Measurements from ENCODE around the gene ZDHHC17. TPM values are rescaled to one million over a fixed set of nuclear protein-coding genes. Genes with fewer than 3 reads are reported as not detected.

Gene ZDHHC17
- total and polyA plus RNA-seq, 11 donors = 9.4 to 29.6 (median 18.0) TPM

DNA sequence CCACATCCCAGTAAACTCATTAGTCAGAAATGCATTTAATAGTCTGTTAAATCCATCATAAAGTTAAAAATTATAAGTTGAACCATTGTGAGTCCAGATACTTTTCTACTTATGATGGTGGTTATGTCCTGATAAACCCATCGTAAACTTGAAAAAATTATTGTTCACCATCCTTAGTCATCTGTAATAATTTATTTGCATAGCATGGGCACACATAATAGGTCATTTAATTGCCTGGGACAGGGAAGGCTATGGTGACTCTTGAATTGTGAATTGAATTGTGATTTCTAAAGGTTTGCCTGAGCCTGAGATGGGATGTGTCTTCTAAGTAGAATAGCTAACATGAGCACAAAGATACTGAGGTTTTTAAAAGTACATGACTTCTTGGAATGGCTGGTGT is 21.5 kb downstream of the ZDHHC17 start:
- 87 to 98% (median 94%) methylated on average over 1 of the region's 1 CpG for WGBS, 4 donors
- Histone ChIP-seq H3K36me3 (no peaks in the 10 kb centered on the region), H3K4me3 (no peak overlapping the region), H3K27ac (peak overlapping the region in 2 of 12 donors; percentile 49 to 58), H3K27me3 (no peaks in the 10 kb centered on the region), H3K4me1 (peaks cover 0 to 68% (median 46%) of the 10 kb centered on the region in 12 donors), H3K9me3 (peaks cover 0 to 10% (median 0%) of the 10 kb centered on the region in 12 donors)
- DNase-seq = no peak
- TF ChIP-seq POLR2A (IDR thresholded peaks at IDR 0.05) = no peak
- TF ChIP-seq, protein P1, sequence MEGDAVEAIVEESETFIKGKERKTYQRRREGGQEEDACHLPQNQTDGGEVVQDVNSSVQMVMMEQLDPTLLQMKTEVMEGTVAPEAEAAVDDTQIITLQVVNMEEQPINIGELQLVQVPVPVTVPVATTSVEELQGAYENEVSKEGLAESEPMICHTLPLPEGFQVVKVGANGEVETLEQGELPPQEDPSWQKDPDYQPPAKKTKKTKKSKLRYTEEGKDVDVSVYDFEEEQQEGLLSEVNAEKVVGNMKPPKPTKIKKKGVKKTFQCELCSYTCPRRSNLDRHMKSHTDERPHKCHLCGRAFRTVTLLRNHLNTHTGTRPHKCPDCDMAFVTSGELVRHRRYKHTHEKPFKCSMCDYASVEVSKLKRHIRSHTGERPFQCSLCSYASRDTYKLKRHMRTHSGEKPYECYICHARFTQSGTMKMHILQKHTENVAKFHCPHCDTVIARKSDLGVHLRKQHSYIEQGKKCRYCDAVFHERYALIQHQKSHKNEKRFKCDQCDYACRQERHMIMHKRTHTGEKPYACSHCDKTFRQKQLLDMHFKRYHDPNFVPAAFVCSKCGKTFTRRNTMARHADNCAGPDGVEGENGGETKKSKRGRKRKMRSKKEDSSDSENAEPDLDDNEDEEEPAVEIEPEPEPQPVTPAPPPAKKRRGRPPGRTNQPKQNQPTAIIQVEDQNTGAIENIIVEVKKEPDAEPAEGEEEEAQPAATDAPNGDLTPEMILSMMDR (IDR thresholded peaks at IDR 0.05) = no peak
- no peak for ATAC-seq
- intact Hi-C loops (cut with DNase I) = no loop called here

DNA sequence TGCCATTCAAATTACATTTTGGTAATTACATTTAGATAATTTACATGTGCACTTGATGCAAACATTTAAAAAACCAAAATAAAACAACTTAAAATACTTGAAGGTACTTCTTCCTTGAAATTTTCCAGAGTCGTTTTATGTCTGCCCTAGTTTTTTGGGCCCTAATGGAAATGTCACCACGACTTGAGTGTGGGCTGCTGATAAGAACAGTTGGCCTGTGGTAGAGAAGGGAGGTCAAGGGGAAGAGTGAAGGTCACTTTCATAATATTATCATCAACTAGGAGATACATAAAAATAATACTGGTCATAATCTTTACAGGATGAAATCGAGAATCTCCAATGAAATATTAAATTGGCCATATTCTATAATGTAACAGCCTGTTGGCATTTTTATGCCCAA is 23.1 kb downstream of the ZDHHC17 start:
- peaks cover 0 to 10% (median 0%) of the 10 kb centered on the region in 12 donors for H3K9me3 ChIP-seq
- peaks cover 0 to 74% (median 45%) of the 10 kb centered on the region in 12 donors for H3K4me1 ChIP-seq
- no peaks in the 10 kb centered on the region for H3K36me3 ChIP-seq
- no peak for TF ChIP-seq POLR2A (IDR thresholded peaks at IDR 0.05)
- TF ChIP-seq, protein P1 (IDR thresholded peaks at IDR 0.05) = no peak
- H3K27me3 ChIP-seq = no peaks in the 10 kb centered on the region
- no peak overlapping the region for H3K4me3 ChIP-seq
- ATAC-seq (peak in 1 of 4 donors; percentile 38), DNase-seq (no peak)
- H3K27ac ChIP-seq = no peak overlapping the region
- 36 to 52% (median 43%) methylated on average over 3 of the region's 3 CpGs for WGBS, 4 donors
- intact Hi-C loops (cut with DNase I) = no loop called here

DNA sequence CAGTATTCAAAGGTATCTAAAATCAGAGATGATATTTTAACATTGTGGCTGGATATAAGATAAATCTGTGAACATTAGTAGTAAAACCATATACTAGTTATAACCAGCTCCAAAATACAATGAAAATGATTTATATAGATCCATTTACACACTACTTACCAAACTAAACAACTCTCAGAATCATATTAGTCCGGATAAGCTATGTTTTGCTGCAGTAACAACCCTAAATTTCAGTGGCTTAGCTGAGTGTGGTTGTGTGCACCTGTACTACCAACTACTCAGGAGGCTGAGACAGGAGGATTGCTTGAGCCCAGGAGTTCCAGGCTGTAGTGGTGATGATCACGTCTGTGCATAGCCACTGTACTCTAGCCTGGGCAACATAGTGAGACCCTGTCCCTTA is 23.8 kb downstream of the ZDHHC17 start:
- ATAC-seq = no peak
- 97 to 100% (median 98%) methylated on average over 2 of the region's 2 CpGs for WGBS, 4 donors
- TF ChIP-seq, protein P1 (IDR thresholded peaks at IDR 0.05) = no peak
- TF ChIP-seq POLR2A (IDR thresholded peaks at IDR 0.05) = no peak
- no peaks in the 10 kb centered on the region for H3K36me3 ChIP-seq
- H3K27me3 ChIP-seq = no peaks in the 10 kb centered on the region
- intact Hi-C loops (cut with DNase I) = no loop called here
- H3K27ac ChIP-seq = no peak overlapping the region
- H3K4me1 ChIP-seq = peaks cover 0 to 74% (median 39%) of the 10 kb centered on the region in 12 donors
- H3K9me3 ChIP-seq = peaks cover 0 to 10% (median 0%) of the 10 kb centered on the region in 12 donors
- no peak overlapping the region for H3K4me3 ChIP-seq
- DNase-seq = no peak

DNA sequence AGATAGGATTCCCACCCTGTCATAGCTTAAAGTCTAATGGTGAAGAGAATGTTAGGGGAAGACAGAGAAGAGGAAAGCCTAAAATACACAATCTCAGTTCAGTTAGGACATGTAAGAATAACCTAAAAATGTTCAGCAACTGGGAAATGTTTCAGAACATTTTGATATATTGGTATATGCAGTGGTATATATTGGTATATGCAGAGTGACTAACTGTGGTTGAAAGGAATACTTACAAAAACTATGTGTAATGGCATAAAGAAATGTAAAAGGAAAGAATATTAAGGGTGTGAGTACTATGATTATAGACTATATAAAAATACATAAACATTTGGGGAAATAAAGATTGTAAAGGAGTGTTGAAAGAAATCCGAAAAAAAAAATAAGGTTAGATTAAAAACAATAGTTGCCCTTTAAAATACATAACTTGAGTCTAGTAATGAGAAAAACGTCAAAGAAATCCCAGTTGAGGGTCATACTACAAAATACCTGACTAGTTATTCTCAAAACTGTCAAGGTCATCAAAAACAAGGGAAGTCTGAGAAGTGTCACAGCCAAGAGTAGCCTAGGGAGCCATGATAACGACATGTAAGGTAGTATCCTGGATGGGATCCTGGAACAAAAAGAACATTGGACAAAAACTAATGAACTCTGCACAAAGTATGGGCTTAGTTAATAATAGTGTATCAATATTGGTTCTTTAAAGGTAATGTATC is 25.6 kb downstream of the ZDHHC17 start:
- 48 to 53% (median 49%) methylated on average over 3 of the region's 3 CpGs for WGBS, 4 donors
- no peaks in the 10 kb centered on the region for H3K36me3 ChIP-seq
- intact Hi-C loops (cut with DNase I) = loop anchor here in 7 of 10 donors (1.0 to 2.0 kb wide), 3 partner anchors 168 to 171 kb away; no protein-coding TSS in a partner anchor
- H3K27me3 ChIP-seq = no peaks in the 10 kb centered on the region
- H3K9me3 ChIP-seq = peaks cover 0 to 10% (median 0%) of the 10 kb centered on the region in 12 donors
- H3K4me1 ChIP-seq = peaks cover 0 to 74% (median 29%) of the 10 kb centered on the region in 12 donors
- no peak for DNase-seq
- peak overlapping the region in 1 of 12 donors; percentile 7 for H3K27ac ChIP-seq
- H3K4me3 ChIP-seq = no peak overlapping the region
- TF ChIP-seq POLR2A (IDR thresholded peaks at IDR 0.05) = no peak
- TF ChIP-seq, protein P1 (IDR thresholded peaks at IDR 0.05) = no peak
- peak in 1 of 4 donors; percentile 33 for ATAC-seq
